A549 (cell line): ENCODE data around the gene BSDC1. TPM values are rescaled to one million over a fixed set of nuclear protein-coding genes. Genes with fewer than 3 reads are reported as not detected.

ENCODE experiments used
- ATAC-seq, 2 experiments: fragments of 200-7000 bp in 1 of 2; fragments of >200 bp in 1 of 2; cut with Nextera tagmentation in 1 of 2; cut with Tn5 transposase in 1 of 2; 3 replicates each; pipeline versions ENCODE4 v1.8.0 to v1.9.1; 2018 to 2020; ENCODE audit warnings: mild to moderate bottlenecking in 1 of 2, moderate library complexity in 1 of 2
- CTCF ChIA-PET: fragments of 300-600 bp; sonication (Branson Sonifier 250); formaldehyde crosslinking; extraction: SDS; loops from one replicate; lab custom pipeline; 2021; ENCODE audit warnings: antibody characterized with exemption, inconsistent platforms; lab: Yijun Ruan, JAX
- POLR2A ChIA-PET: fragments of 350-600 bp; formaldehyde crosslinking; extraction: SDS; loops from one replicate; lab custom pipeline; 2021; ENCODE audit warnings: antibody characterized with exemption, inconsistent platforms; lab: Yijun Ruan, JAX
- DNase-seq, 2 experiments: peaks; one replicate each; pipeline versions ENCODE4 v3.0.0 to v3.0.0-alpha.2; 2011 to 2016; ENCODE audit warnings: low read depth in 1 of 2, low spot score in 1 of 2
- FAIRE-seq: peaks from 2 replicates; lab custom pipeline; 2011; peaks lifted over from hg19 to GRCh38; lab: Jason Lieb, UNC
- H3K27ac ChIP-seq, 2 experiments: fragments of >200 bp; sonication (Bioruptor Twin); formaldehyde crosslinking; 3 replicates each; pipeline ENCODE4 v1.5.1; 2016 to 2017
- H3K4me1 ChIP-seq: fragments of >200 bp; sonication (Bioruptor Twin); formaldehyde crosslinking; 3 replicates; pipeline ENCODE4 v1.6.1; 2016
- H3K4me2 ChIP-seq: fragments of >200 bp; sonication (Bioruptor Twin); formaldehyde crosslinking; 3 replicates; pipeline ENCODE4 v1.6.1; 2016
- H3K4me3 ChIP-seq: fragments of >200 bp; sonication (Bioruptor Twin); formaldehyde crosslinking; 3 replicates; pipeline ENCODE4 v1.5.1; 2016
- H3K9me3 ChIP-seq: fragments of >200 bp; sonication (Bioruptor Twin); formaldehyde crosslinking; 3 replicates; pipeline ENCODE4 v1.6.1; 2016
- BHLHE40 ChIP-seq: IDR thresholded peaks from 2 replicates; pipeline ENCODE4 v1.6.1; 2012; ENCODE audit warnings: low read depth, low read length, inconsistent platforms
- CBX2 ChIP-seq: fragments of 200-600 bp; sonication (generic); IDR thresholded peaks from 2 replicates; pipeline ENCODE4 v1.6.1; 2016; ENCODE audit warnings: low read depth, mild to moderate bottlenecking, borderline replicate concordance
- CBX8 ChIP-seq: fragments of 200-600 bp; sonication (generic); IDR thresholded peaks from 2 replicates; pipeline ENCODE4 v1.6.1; 2016
- CEBPB ChIP-seq, 2 experiments: fragments of >200 bp in 1 of 2; sonication (Bioruptor Twin) in 1 of 2; formaldehyde crosslinking in 1 of 2; IDR thresholded peaks; 2 replicates each; pipeline ENCODE4 v1.6.1; 2012 to 2016
- CHD2 ChIP-seq: fragments of 150-350 bp; IDR thresholded peaks from 2 replicates; pipeline ENCODE4 v1.6.1; 2014; ENCODE audit warnings: low read length; ENCODE audit not compliant: partially characterized antibody
- EHF ChIP-seq: fragments of 250-450 bp; sonication (Bioruptor Pico); IDR thresholded peaks from 2 replicates; pipeline ENCODE4 v1.5.0; 2020; ENCODE audit warnings: mild to moderate bottlenecking
- EP300 ChIP-seq, 2 experiments: fragments of >200 bp; sonication (Bioruptor Twin); formaldehyde crosslinking; IDR thresholded peaks; 2 replicates in 1 of 2; 3 replicates in 1 of 2; pipeline ENCODE4 v1.6.1; 2016 to 2017
- ESRRA ChIP-seq: fragments of 150-350 bp; IDR thresholded peaks from 2 replicates; pipeline ENCODE4 v1.6.1; 2014; ENCODE audit warnings: mild to moderate bottlenecking, low read length, borderline replicate concordance
- FOSL2 ChIP-seq, 2 experiments: fragments of 450-650 bp in 1 of 2; fragments of >200 bp in 1 of 2; sonication (Bioruptor Twin) in 1 of 2; formaldehyde crosslinking; IDR thresholded peaks; 2 replicates each; pipeline versions ENCODE4 v1.5.0 to v1.6.1; 2016 to 2020; ENCODE audit warnings: mild to moderate bottlenecking in 1 of 2, moderate library complexity in 1 of 2
- FOXS1 ChIP-seq: fragments of 250-450 bp; sonication (Bioruptor Pico); IDR thresholded peaks from 2 replicates; pipeline ENCODE4 v1.5.0; 2020; ENCODE audit warnings: mild to moderate bottlenecking, moderate library complexity
- HEYL ChIP-seq: fragments of 250-450 bp; sonication (Bioruptor Pico); IDR thresholded peaks from 2 replicates; pipeline ENCODE4 v1.8.0; 2021; ENCODE audit warnings: mild to moderate bottlenecking, moderate library complexity
- MAZ ChIP-seq: fragments of 150-350 bp; IDR thresholded peaks from 2 replicates; pipeline ENCODE4 v1.6.1; 2014; ENCODE audit warnings: antibody characterized with exemption, low read depth, low read length, borderline replicate concordance
- NPAS2 ChIP-seq: fragments of 250-450 bp; sonication (Bioruptor Pico); IDR thresholded peaks from 2 replicates; pipeline ENCODE4 v1.8.0; 2022; ENCODE audit warnings: mild to moderate bottlenecking, moderate library complexity, borderline replicate concordance
- NR3C1 ChIP-seq: fragments of >200 bp; sonication (Bioruptor Twin); formaldehyde crosslinking; IDR thresholded peaks from 3 replicates; pipeline ENCODE4 v1.6.1; 2017
- PHF8 ChIP-seq: fragments of 200-600 bp; sonication (generic); IDR thresholded peaks from 2 replicates; pipeline ENCODE4 v1.6.1; 2016; ENCODE audit warnings: low read depth, mild to moderate bottlenecking, antibody characterized with exemption, moderate library complexity, borderline replicate concordance
- RAD21 ChIP-seq, 2 experiments: fragments of >200 bp in 1 of 2; sonication (Bioruptor Twin) in 1 of 2; formaldehyde crosslinking in 1 of 2; IDR thresholded peaks in 1 of 2; conservative IDR thresholded peaks in 1 of 2; 2 replicates in 1 of 2; 3 replicates in 1 of 2; pipeline ENCODE4 v1.6.1; 2012 to 2018; ENCODE audit warnings: inconsistent platforms in 1 of 2
- RFX5 ChIP-seq: fragments of 450-650 bp; IDR thresholded peaks from 2 replicates; pipeline ENCODE4 v1.7.1; 2014; ENCODE audit warnings: antibody characterized with exemption, mild to moderate bottlenecking, moderate library complexity
- RNF2 ChIP-seq: fragments of 200-600 bp; sonication (generic); IDR thresholded peaks from 2 replicates; pipeline ENCODE4 v1.6.1; 2016; ENCODE audit warnings: low read depth, mild to moderate bottlenecking, antibody characterized with exemption, moderate library complexity, borderline replicate concordance
- ZFP36 ChIP-seq: fragments of 450-650 bp; IDR thresholded peaks from 2 replicates; pipeline ENCODE4 v1.6.1; 2014; ENCODE audit warnings: borderline replicate concordance; ENCODE audit not compliant: partially characterized antibody
- ZNF302 ChIP-seq: fragments of 250-450 bp; sonication (Bioruptor Pico); IDR thresholded peaks from 2 replicates; pipeline ENCODE4 v1.9.0; 2021; ENCODE audit warnings: inconsistent platforms, mild to moderate bottlenecking, moderate library complexity
- ZSCAN20 ChIP-seq: fragments of 250-450 bp; sonication (Bioruptor Pico); IDR thresholded peaks from 2 replicates; pipeline ENCODE4 v1.8.0; 2022; ENCODE audit warnings: mild to moderate bottlenecking, moderate library complexity
- WGBS: methylation state at CpG from one replicate; pipeline ENCODE4 v1.1.6; 2017; ENCODE audit errors: missing lambda C conversion rate; 5-methylcytosine and 5-hydroxymethylcytosine counted together
- polyA plus RNA-seq, 4 experiments: library from polyadenylated mRNA; depleted of rRNA in 3 of 4; stranded (reverse); fragments of >200 nt; fragmentation: RNase III in 1 of 4; extraction: RNeasy Plus Mini Kit Qiagen cat#74134 plus additional on column Dnase treatment in 1 of 4; gene quantifications; 2 replicates in 3 of 4; 3 replicates in 1 of 4; pipeline ENCODE4 v1.2.3, GENCODE V29; 2011 to 2017
- TF ChIP-seq, protein P1 (sequence below): IDR thresholded peaks from 2 replicates; pipeline ENCODE4 v1.6.1; 2012; ENCODE audit warnings: low read depth, borderline replicate concordance
- TF ChIP-seq, protein P2 (sequence below): IDR thresholded peaks from 2 replicates; pipeline ENCODE4 v1.6.1; 2012
- TF ChIP-seq, protein P3 (sequence below): fragments of 250-450 bp; sonication (Bioruptor Pico); IDR thresholded peaks from 2 replicates; pipeline ENCODE4 v1.5.0; 2021; ENCODE audit warnings: mild to moderate bottlenecking, moderate library complexity, borderline replicate concordance
- TF ChIP-seq, protein P4 (sequence below): fragments of >200 bp; sonication (Bioruptor Twin); formaldehyde crosslinking; IDR thresholded peaks from 2 replicates; pipeline ENCODE4 v1.6.1; 2016
- TF ChIP-seq, protein P5 (sequence below): fragments of >200 bp; sonication (Bioruptor Twin); formaldehyde crosslinking; IDR thresholded peaks from 3 replicates; pipeline ENCODE4 v1.6.1; 2016
- TF ChIP-seq, protein P6 (sequence below): fragments of >200 bp; sonication (Bioruptor Twin); formaldehyde crosslinking; IDR thresholded peaks from 3 replicates; pipeline ENCODE4 v1.5.1; 2016
- TF ChIP-seq, protein P7 (sequence below): fragments of 150-350 bp; IDR thresholded peaks from 2 replicates; pipeline ENCODE4 v1.6.1; 2014; ENCODE audit warnings: low read depth, mild to moderate bottlenecking, low read length

The BSDC1 gene
- polyA plus RNA-seq, 2 of the 4 experiments (the other 2 are of a cell fraction): 19.9 to 22.7 TPM

DNA sequence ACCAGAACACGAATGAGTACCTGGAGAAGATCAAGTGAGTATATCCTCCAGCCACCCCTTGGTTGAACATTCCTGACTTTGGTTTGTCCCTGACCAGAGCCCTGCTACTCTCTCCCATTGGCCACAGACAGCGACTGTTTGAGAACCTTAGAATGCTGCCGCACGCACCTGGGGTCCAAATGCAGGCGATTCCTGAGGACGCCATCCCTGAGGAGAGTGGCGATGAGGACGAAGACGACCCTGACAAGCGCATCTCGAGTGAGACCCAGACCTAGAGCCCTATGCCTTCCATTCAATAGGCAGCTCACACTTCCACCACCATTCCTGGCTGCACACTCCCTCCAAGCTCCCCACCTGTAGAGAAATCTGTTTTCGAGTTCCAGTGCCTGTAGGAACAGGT, 62.7 kb downstream of the BSDC1 start:
- FAIRE-seq (no peak), ATAC-seq (no peak), DNase-seq (no peak)
- 97% methylated on average over 11 of the region's 12 CpGs for WGBS
- no peaks in the 10 kb centered on the region for H3K9me3 ChIP-seq
- H3K4me2 ChIP-seq: no peak overlapping the region
- ChIA-PET POLR2A (interaction anchor here (1.2 to 2.0 kb wide), 2 partner anchors 10 to 63 kb away, joined by 4 to 7 read pairs; partner anchors contain the start of gene BSDC1), CTCF (interaction anchor here (0.8 to 5.3 kb wide), 7 partner anchors 10 to 116 kb away, joined by 3 to 20 read pairs (median 3); no protein-coding TSS in a partner anchor)
- no peak overlapping the region for H3K4me3 ChIP-seq
- H3K4me1 ChIP-seq: peaks cover 30% of the 10 kb centered on the region
- H3K27ac ChIP-seq: no peak overlapping the region
- no peak for TF ChIP-seq PHF8
- TF ChIP-seq, protein P1, sequence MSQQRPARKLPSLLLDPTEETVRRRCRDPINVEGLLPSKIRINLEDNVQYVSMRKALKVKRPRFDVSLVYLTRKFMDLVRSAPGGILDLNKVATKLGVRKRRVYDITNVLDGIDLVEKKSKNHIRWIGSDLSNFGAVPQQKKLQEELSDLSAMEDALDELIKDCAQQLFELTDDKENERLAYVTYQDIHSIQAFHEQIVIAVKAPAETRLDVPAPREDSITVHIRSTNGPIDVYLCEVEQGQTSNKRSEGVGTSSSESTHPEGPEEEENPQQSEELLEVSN: no peak
- TF ChIP-seq, protein P2, sequence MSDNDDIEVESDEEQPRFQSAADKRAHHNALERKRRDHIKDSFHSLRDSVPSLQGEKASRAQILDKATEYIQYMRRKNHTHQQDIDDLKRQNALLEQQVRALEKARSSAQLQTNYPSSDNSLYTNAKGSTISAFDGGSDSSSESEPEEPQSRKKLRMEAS: no peak
- TF ChIP-seq RAD21 (conservative IDR thresholded peaks at IDR 0.05 in 1 of 2, IDR thresholded peaks at IDR 0.05 in 1 of 2): no peak
- no peak for TF ChIP-seq RFX5
- TF ChIP-seq, protein P3, sequence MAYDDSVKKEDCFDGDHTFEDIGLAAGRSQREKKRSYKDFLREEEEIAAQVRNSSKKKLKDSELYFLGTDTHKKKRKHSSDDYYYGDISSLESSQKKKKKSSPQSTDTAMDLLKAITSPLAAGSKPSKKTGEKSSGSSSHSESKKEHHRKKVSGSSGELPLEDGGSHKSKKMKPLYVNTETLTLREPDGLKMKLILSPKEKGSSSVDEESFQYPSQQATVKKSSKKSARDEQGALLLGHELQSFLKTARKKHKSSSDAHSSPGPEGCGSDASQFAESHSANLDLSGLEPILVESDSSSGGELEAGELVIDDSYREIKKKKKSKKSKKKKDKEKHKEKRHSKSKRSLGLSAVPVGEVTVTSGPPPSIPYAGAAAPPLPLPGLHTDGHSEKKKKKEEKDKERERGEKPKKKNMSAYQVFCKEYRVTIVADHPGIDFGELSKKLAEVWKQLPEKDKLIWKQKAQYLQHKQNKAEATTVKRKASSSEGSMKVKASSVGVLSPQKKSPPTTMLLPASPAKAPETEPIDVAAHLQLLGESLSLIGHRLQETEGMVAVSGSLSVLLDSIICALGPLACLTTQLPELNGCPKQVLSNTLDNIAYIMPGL (CRISPR knock-in tag): no peak
- TF ChIP-seq ESRRA: no peak
- no peak for TF ChIP-seq CEBPB (IDR thresholded peaks at IDR 0.05)
- no peak for TF ChIP-seq CBX8
- no peak for TF ChIP-seq CHD2
- no peak for TF ChIP-seq MAZ
- TF ChIP-seq FOSL2 (IDR thresholded peaks at IDR 0.05): no peak
- TF ChIP-seq FOSL2 (CRISPR knock-in tag; IDR thresholded peaks at IDR 0.05): no peak
- TF ChIP-seq BHLHE40: no peak
- no peak for TF ChIP-seq HEYL (CRISPR knock-in tag)
- TF ChIP-seq RNF2: no peak
- no peak for TF ChIP-seq EHF (CRISPR knock-in tag)
- no peak for TF ChIP-seq EP300 (IDR thresholded peaks at IDR 0.05)

DNA sequence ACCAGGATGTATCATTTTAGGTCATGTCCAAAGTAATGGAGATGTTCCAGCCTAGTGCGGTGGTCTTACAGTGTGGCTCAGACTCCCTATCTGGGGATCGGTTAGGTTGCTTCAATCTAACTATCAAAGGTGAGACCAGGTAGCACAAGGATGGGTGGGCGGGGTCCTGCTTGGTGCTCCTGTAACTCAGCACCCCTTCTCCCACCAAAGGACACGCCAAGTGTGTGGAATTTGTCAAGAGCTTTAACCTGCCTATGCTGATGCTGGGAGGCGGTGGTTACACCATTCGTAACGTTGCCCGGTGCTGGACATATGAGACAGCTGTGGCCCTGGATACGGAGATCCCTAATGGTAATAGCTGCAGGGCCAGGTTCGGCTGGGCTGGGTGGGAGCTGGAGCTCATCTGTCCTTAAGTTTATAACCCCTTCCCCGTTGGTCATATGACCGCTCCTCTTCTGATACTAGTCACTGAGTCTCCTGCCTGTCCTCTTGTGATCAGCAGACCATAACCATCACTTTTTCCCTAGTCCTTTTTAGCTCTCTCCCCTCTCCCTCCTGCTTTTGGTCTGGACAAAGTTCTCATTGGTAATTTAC, 63.6 kb downstream of the BSDC1 start:
- Histone ChIP-seq H3K4me3 (no peak overlapping the region), H3K4me2 (no peak overlapping the region), H3K27ac (no peak overlapping the region)
- 96% methylated on average over 12 of the region's 12 CpGs for WGBS
- ChIA-PET POLR2A (interaction anchor here (1.2 to 2.0 kb wide), 2 partner anchors 9 to 64 kb away, joined by 4 to 7 read pairs; partner anchors contain the start of gene BSDC1), CTCF (interaction anchor here (1.0 to 5.3 kb wide), 5 partner anchors 9 to 115 kb away, joined by 3 to 20 read pairs (median 5); no protein-coding TSS in a partner anchor)
- no peak for DNase-seq
- TF ChIP-seq, protein P2: no peak
- TF ChIP-seq, protein P4, sequence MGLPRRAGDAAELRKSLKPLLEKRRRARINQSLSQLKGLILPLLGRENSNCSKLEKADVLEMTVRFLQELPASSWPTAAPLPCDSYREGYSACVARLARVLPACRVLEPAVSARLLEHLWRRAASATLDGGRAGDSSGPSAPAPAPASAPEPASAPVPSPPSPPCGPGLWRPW: no peak
- TF ChIP-seq NR3C1 (no peak), CBX2 (no peak), ZNF302 (CRISPR knock-in tag) (no peak), ZSCAN20 (CRISPR knock-in tag) (no peak), CBX8 (no peak), ESRRA (no peak), FOXS1 (CRISPR knock-in tag) (no peak), ZFP36 (no peak), NPAS2 (CRISPR knock-in tag) (no peak), EHF (CRISPR knock-in tag) (no peak), RNF2 (no peak)
- TF ChIP-seq, protein P5, sequence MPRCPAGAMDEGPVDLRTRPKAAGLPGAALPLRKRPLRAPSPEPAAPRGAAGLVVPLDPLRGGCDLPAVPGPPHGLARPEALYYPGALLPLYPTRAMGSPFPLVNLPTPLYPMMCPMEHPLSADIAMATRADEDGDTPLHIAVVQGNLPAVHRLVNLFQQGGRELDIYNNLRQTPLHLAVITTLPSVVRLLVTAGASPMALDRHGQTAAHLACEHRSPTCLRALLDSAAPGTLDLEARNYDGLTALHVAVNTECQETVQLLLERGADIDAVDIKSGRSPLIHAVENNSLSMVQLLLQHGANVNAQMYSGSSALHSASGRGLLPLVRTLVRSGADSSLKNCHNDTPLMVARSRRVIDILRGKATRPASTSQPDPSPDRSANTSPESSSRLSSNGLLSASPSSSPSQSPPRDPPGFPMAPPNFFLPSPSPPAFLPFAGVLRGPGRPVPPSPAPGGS: no peak
- TF ChIP-seq, protein P6, sequence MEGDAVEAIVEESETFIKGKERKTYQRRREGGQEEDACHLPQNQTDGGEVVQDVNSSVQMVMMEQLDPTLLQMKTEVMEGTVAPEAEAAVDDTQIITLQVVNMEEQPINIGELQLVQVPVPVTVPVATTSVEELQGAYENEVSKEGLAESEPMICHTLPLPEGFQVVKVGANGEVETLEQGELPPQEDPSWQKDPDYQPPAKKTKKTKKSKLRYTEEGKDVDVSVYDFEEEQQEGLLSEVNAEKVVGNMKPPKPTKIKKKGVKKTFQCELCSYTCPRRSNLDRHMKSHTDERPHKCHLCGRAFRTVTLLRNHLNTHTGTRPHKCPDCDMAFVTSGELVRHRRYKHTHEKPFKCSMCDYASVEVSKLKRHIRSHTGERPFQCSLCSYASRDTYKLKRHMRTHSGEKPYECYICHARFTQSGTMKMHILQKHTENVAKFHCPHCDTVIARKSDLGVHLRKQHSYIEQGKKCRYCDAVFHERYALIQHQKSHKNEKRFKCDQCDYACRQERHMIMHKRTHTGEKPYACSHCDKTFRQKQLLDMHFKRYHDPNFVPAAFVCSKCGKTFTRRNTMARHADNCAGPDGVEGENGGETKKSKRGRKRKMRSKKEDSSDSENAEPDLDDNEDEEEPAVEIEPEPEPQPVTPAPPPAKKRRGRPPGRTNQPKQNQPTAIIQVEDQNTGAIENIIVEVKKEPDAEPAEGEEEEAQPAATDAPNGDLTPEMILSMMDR: no peak
- TF ChIP-seq, protein P7, sequence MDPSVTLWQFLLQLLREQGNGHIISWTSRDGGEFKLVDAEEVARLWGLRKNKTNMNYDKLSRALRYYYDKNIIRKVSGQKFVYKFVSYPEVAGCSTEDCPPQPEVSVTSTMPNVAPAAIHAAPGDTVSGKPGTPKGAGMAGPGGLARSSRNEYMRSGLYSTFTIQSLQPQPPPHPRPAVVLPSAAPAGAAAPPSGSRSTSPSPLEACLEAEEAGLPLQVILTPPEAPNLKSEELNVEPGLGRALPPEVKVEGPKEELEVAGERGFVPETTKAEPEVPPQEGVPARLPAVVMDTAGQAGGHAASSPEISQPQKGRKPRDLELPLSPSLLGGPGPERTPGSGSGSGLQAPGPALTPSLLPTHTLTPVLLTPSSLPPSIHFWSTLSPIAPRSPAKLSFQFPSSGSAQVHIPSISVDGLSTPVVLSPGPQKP: no peak
- TF ChIP-seq, all 56 proteins: peak for 0
- no peaks in the 10 kb centered on the region for H3K9me3 ChIP-seq
- no peak for FAIRE-seq
- no peak for ATAC-seq
- peaks cover 27% of the 10 kb centered on the region for H3K4me1 ChIP-seq
